ENCODE measurements around the gene SOCS1. TPM values are rescaled to one million over a fixed set of nuclear protein-coding genes. Genes with fewer than 3 reads are reported as not detected.

SOCS1 gene
- polyA plus RNA-seq, 1 of the 3 experiments (the other 2 are of a cell fraction): 8.6 TPM

GRCh38 chr16:11229432-11229831 is 26.6 kb downstream of the SOCS1 start (continued):
- TF ChIP-seq FOXM1 (IDR thresholded peaks at IDR 0.05; ENCODE audit: low read depth) (no peak), RXRA (IDR thresholded peaks at IDR 0.05; ENCODE audit: borderline replicate concordance, low read depth) (no peak), EP300 (IDR thresholded peaks at IDR 0.05; ENCODE audit: borderline replicate concordance in 1 of 2, low read depth in 1 of 2, low read length in 1 of 2) (no peak), TEAD4 (IDR thresholded peaks at IDR 0.05; ENCODE audit: borderline replicate concordance, insufficient read depth) (no peak), MEF2A (IDR thresholded peaks at IDR 0.05; ENCODE audit: borderline replicate concordance, low read depth) (no peak)

- WGBS (ENCODE audit: low lambda C conversion rate): 79% methylated on average over 18 of the region's 18 CpGs
- ChIA-PET POLR2A (no interaction called here), CTCF (interaction anchor here (1.1 kb wide), 1 partner anchor 262 kb away, joined by 5 read pairs; no protein-coding TSS in a partner anchor)
- Histone ChIP-seq H3K27me3 (ENCODE audit: insufficient read depth) (no peaks in the 10 kb centered on the region), H3K9me2 (no peaks in the 10 kb centered on the region), H3F3A (replicated peaks; ENCODE audit: insufficient read depth) (no peaks in the 10 kb centered on the region), H3K4me2 (no peak overlapping the region), H3K9me3 (no peaks in the 10 kb centered on the region), H3K79me2 (ENCODE audit: insufficient read depth) (no peaks in the 10 kb centered on the region), H3K4me3 (ENCODE audit: low read depth in 2 of 2, low read length in 1 of 2) (no peak overlapping the region), H3K36me3 (replicated peaks in 1 of 2; ENCODE audit: control insufficient read depth in 1 of 2, insufficient read depth in 2 of 2, low read length in 1 of 2) (no peaks in the 10 kb centered on the region), H3K4me1 (ENCODE audit: control insufficient read depth in 1 of 2, insufficient read depth in 2 of 2, low read depth in 1 of 2, low read length in 1 of 2) (peaks cover 0 to 4% of the 10 kb centered on the region in 2 experiments; a peak in 1 of 4 replicates), H4K20me1 (ENCODE audit: insufficient read depth) (no peaks in the 10 kb centered on the region), H3K9ac (no peak overlapping the region), H2AFZ (ENCODE audit: low read depth) (no peak overlapping the region), H3K27ac (ENCODE audit: low read depth in 2 of 2, low read length in 1 of 2) (no peak overlapping the region)
- TF ChIP-seq RAD21 (IDR thresholded peaks at IDR 0.05; ENCODE audit: low read length): no peak
- TF ChIP-seq RCOR1 (IDR thresholded peaks at IDR 0.05; ENCODE audit: low read length): no peak
- TF ChIP-seq FOXJ3 (CRISPR knock-in tag; IDR thresholded peaks at IDR 0.05): no peak
- TF ChIP-seq, protein P1, sequence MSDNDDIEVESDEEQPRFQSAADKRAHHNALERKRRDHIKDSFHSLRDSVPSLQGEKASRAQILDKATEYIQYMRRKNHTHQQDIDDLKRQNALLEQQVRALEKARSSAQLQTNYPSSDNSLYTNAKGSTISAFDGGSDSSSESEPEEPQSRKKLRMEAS (IDR thresholded peaks at IDR 0.05; ENCODE audit: low read depth): no peak
- no peak for TF ChIP-seq ELF1 (IDR thresholded peaks at IDR 0.05)
- no peak for TF ChIP-seq RXRA (IDR thresholded peaks at IDR 0.05; ENCODE audit: borderline replicate concordance, low read depth)
- TF ChIP-seq POLR2AphosphoS5 (IDR thresholded peaks at IDR 0.05; ENCODE audit: low read depth, low read length): no peak
- no peak for TF ChIP-seq YY1 (IDR thresholded peaks at IDR 0.05; ENCODE audit: low read depth)
- TF ChIP-seq ZBTB33 (IDR thresholded peaks at IDR 0.05; ENCODE audit: borderline replicate concordance, low read depth): no peak
- TF ChIP-seq MEF2A (IDR thresholded peaks at IDR 0.05; ENCODE audit: borderline replicate concordance, low read depth): no peak
- TF ChIP-seq MXI1 (IDR thresholded peaks at IDR 0.05; ENCODE audit: low read depth, low read length): no peak
- TF ChIP-seq, protein P2, sequence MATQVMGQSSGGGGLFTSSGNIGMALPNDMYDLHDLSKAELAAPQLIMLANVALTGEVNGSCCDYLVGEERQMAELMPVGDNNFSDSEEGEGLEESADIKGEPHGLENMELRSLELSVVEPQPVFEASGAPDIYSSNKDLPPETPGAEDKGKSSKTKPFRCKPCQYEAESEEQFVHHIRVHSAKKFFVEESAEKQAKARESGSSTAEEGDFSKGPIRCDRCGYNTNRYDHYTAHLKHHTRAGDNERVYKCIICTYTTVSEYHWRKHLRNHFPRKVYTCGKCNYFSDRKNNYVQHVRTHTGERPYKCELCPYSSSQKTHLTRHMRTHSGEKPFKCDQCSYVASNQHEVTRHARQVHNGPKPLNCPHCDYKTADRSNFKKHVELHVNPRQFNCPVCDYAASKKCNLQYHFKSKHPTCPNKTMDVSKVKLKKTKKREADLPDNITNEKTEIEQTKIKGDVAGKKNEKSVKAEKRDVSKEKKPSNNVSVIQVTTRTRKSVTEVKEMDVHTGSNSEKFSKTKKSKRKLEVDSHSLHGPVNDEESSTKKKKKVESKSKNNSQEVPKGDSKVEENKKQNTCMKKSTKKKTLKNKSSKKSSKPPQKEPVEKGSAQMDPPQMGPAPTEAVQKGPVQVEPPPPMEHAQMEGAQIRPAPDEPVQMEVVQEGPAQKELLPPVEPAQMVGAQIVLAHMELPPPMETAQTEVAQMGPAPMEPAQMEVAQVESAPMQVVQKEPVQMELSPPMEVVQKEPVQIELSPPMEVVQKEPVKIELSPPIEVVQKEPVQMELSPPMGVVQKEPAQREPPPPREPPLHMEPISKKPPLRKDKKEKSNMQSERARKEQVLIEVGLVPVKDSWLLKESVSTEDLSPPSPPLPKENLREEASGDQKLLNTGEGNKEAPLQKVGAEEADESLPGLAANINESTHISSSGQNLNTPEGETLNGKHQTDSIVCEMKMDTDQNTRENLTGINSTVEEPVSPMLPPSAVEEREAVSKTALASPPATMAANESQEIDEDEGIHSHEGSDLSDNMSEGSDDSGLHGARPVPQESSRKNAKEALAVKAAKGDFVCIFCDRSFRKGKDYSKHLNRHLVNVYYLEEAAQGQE (IDR thresholded peaks at IDR 0.05; ENCODE audit: low read depth, low read length): no peak
- no peak for TF ChIP-seq TAF1 (IDR thresholded peaks at IDR 0.05; ENCODE audit: borderline replicate concordance, low read depth, low read length)
- TF ChIP-seq TCF12 (IDR thresholded peaks at IDR 0.05): no peak
- no peak for TF ChIP-seq CHD2 (IDR thresholded peaks at IDR 0.05; ENCODE audit: low read length, partially characterized antibody)
- TF ChIP-seq, protein P3, sequence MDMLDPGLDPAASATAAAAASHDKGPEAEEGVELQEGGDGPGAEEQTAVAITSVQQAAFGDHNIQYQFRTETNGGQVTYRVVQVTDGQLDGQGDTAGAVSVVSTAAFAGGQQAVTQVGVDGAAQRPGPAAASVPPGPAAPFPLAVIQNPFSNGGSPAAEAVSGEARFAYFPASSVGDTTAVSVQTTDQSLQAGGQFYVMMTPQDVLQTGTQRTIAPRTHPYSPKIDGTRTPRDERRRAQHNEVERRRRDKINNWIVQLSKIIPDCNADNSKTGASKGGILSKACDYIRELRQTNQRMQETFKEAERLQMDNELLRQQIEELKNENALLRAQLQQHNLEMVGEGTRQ (IDR thresholded peaks at IDR 0.05; ENCODE audit: borderline replicate concordance, low read depth, low read length): no peak
- TF ChIP-seq NRF1 (IDR thresholded peaks at IDR 0.05; ENCODE audit: low read depth, low read length): no peak
- no peak for DNase-seq
Observed at GRCh38 chr16:11225677-11226549, 30.1 kb downstream of the SOCS1 start.
